Measurements from ENCODE around the gene WRAP53. TPM values are rescaled to one million over a fixed set of nuclear protein-coding genes. Genes with fewer than 3 reads are reported as not detected.
A peak's percentile ranks its signal among the peaks of the same experiment; 100 is the strongest.

WRAP53 gene
- total RNA-seq, 1 donor from 2014 or later, result 5.3 TPM

GRCh38 chr17:7676533-7676932, 11.7 kb upstream of the WRAP53 start:
- DNase-seq (no peak), ATAC-seq (no peak)
- intact Hi-C loops (cut with micrococcal nuclease), result no loop called here

DNA sequence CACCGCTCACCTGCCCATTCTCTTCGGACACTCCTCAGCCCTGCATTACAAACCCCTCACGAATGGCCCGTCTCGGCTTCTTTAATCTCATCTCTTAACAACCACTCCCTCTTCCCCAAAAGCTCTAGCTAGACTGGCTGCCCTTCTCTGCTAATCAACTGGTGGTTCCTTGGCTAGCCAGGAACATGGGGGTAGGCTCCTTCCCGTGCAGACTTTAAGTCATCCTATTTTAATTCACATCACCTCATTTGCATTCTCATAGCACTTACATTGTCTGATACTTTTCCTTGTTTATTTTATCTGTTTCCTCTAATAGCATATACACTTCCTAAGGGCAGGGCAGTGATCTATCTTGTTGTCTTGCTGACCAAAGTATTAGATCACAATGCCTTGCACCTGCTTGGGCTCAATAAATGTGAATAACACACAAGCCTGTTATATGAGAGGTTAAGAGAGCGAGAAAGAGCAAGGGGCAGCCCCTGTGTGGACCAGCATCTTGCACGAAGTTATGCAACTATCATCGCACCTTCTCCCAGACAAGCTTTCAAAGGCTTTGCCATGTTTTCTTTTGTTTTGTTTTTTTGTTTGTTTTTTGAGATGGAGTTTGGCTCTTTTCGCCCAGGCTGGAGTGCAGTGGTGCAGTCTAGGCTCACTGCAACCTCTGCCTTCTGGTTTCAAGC, 10.7 kb upstream of the WRAP53 start:
- intact Hi-C loops (cut with micrococcal nuclease), result no loop called here
- DNase-seq (no peak), ATAC-seq (no peak)

- ATAC-seq (no peak), DNase-seq (no peak)
- intact Hi-C loops (cut with micrococcal nuclease), result no loop called here
Observed at GRCh38 chr17:7684851-7685532, 3.3 kb upstream of the WRAP53 start.

DNA sequence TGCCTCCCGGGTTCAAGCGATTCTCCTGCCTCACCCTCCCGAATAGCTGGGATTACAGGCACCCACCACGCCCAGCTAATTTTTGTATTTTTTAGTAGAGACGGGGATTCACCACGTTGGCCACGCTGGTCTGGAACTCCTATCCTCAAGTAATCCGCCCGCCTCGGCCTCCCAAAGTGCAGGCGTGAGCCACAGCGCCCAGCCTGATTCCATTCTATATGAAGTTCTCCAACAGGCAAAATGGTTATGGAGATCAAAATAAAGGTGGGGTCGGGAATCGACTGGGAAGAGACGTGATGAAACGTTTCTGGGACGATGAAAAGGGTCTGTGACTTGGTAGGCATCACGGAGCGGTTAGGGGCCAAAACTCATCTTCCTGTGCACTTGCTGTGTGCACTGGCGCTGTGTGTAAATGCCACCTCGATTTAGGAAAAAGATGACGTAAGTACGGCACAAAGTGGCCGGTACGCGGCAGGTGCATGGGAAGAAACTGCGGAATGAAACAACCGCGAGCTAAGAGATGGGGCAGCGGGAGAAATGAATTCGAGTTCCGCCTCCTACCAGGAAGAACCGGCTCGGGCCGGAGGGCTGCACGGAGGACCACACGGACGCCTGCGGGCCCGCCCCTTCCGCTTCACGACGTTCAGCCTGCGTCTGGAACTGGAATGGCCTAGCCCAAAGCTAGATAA, 2.6 kb upstream of the WRAP53 start:
- DNase-seq (peak; percentile 93), ATAC-seq (peak; percentile 79)
- intact Hi-C loops (cut with micrococcal nuclease), result no loop called here

DNA sequence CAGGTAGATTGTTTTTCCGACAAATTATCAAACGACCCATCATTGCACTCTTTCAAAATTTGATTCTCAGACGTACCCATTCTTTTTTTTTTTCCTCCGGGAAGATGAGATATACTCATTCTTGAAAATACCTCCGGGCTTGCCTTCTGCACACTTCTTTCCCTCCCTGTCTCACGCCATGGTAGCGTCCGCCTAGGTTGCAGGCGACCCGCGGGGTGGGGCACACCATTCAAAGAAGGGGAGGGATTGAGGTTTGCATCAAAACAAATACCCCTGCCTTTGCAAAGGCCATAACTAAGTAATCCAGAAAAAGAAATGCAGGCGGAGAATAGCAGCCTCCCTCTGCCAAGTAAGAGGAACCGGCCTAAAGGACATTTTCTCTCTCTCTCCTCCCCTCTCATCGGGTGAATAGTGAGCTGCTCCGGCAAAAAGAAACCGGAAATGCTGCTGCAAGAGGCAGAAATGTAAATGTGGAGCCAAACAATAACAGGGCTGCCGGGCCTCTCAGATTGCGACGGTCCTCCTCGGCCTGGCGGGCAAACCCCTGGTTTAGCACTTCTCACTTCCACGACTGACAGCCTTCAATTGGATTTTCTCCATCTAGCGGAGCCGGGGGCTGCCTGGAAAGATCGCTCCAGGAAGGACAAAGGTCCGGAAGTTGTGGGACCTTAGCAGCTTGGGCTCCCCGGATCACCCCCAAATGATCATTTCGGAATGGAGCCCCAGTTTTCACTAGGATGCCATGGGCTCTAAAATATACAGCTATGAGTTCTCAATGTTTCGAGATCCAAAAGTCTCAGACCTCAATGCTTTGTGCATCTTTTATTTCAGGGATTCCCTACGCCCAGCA, 1.8 kb upstream of the WRAP53 start:
- DNase-seq (peak; percentile 81), ATAC-seq (peak; percentile 64)
- intact Hi-C loops (cut with micrococcal nuclease), result no loop called here

- ATAC-seq, result peak; percentile 81
- intact Hi-C loops (cut with micrococcal nuclease), result no loop called here
- DNase-seq, result peak; percentile 84
Observed at GRCh38 chr17:7687072-7687907, 987 bp upstream of the WRAP53 start, which contains the start of gene TP53. TP53 (minus strand) TSS chr17:7687490; CDS start chr17:7676594, 10,896 bp downstream.

DNA sequence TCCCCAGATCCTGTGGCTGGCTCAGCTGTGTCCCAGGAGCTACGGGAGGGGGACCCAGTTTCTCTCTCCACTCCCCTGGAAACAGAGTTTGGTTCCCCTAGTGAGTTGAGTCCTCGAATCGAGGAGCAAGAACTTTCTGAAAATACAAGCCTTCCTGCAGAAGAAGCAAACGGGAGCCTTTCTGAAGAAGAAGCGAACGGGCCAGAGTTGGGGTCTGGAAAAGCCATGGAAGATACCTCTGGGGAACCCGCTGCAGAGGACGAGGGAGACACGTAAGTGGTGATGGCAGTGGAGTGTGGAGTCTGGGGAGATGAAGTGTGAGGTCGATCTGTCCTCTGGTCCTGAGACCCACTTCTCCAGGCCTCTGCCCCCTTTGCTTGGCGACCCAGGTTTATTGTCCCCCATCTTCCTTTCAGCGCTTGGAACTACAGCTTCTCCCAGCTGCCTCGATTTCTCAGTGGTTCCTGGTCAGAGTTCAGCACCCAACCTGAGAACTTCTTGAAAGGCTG, 585 bp downstream of the WRAP53 start:
- no peak for DNase-seq
- intact Hi-C loops (cut with micrococcal nuclease), result no loop called here
- ATAC-seq, result no peak

DNA sequence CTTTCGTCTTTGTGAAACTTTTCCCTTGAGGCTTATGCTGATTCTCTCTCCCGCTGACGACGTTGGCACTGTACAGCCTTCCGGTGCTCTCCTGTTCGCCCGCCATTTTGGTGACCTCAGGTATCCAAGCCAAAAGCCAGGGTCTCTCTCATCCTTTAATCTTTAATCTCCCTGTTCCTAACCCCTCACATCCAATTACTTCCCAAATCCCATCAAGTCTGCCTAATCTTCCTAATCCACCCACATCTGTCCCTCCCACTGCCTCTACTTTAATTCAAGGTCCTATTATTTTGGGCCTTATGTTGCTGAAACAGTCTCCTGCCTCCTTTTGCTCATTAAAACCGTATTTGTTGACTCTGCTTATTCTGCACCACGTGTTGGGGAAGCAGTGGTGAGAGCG, 7.3 kb downstream of the WRAP53 start:
- ATAC-seq (no peak), DNase-seq (no peak)
- intact Hi-C loops (cut with micrococcal nuclease), result no loop called here

DNA sequence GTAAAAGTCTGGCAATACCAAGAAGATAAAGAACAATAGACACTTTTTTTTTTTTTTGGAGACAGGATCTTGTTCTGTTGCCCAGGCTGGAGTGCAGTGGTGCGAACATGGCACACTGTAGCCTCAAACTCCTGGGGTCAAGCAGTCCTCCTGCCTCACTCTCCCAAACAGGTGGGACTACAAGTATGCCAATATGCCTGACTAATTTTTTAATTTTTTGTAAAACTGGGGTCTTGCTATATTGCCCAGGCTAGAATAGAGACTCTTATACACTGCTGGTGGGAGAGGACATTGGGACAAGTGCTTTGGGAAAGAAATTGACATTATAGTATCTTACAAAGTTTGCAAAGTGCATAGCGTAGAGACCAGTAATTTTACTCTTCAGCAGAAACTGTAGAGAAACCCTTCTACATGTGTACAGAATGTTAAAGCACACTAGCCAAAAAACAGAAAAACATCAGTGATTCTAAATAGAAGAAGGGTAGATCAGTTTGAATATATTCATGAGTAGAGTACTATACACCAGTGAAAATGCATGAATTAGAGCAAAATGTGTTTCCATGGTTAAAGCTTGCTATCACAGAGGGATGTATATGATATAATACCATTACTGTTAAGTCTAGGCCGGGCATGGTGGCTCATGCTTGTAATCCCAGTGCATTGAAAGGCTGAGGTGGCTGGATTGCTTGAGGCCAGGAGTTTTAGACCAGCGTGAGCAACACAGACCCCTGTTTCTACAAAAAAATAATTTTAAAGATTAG, 9.7 kb downstream of the WRAP53 start:
- ATAC-seq (no peak), DNase-seq (no peak)
- intact Hi-C loops (cut with micrococcal nuclease), result no loop called here

DNA sequence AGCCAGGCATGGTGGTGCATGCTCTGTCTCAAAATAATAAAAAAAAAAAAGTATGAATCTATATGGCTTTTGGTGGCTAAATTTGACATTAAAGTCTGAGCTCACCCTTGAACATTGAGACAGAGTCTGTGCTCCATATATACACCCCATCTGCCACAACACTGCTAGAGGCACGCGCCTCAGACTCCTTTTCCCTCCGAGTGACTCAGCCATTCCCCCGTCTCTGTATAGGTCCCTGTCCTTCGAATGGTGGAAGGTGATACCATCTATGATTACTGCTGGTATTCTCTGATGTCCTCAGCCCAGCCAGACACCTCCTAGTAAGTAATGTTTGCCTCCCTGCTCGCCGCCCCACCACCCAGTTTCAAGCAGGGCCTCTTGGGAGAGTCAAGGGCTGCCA, 12.2 kb downstream of the WRAP53 start:
- DNase-seq (no peak), ATAC-seq (no peak)
- intact Hi-C loops (cut with micrococcal nuclease), result no loop called here

DNA sequence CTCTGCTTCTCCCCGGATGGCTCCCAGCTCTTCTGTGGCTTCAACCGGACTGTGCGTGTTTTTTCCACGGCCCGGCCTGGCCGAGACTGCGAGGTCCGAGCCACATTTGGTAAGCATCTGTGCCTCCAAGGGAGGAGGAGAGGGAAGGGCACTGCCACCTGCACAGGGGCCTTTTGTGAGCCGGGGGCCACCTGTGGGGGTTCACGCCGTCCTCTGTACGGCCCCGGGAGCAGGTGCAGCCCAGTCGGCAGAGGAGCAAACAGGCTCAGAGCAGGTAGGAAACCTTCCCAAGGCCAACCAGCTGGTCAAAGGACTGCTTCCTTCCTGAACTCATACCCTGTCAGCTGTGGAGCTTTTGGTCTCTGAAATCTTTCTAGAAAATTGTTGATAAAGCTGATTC, 13.4 kb downstream of the WRAP53 start:
- DNase-seq (no peak), ATAC-seq (no peak)
- intact Hi-C loops (cut with micrococcal nuclease), result no loop called here

DNA sequence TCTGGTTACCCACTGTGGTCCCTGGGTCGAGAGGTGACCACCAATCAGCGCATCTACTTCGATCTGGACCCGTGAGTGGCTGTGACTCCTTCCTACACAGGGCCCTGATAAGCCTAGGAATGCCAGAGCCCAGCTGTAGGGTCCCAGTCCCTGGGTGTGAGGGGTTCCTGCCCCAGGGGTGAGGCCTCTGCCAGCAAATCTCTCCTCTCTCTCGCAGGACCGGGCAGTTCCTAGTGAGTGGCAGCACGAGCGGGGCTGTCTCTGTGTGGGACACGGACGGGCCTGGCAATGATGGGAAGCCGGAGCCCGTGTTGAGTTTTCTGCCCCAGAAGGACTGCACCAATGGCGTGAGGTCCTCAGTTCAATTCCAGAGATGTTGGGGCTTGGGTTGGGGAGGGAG, 14.5 kb downstream of the WRAP53 start:
- no peak for ATAC-seq
- no peak for DNase-seq
- intact Hi-C loops (cut with micrococcal nuclease), result no loop called here

GRCh38 chr17:7703584-7704479, 15.6 kb downstream of the WRAP53 start:
- ATAC-seq (peak; percentile 70), DNase-seq (no peak)
- intact Hi-C loops (cut with micrococcal nuclease), result no loop called here

GRCh38 chr17:7704601-7705268, 16.5 kb downstream of the WRAP53 start, which contains the start of gene EFNB3:
EFNB3 (plus strand) TSS chr17:7705202; CDS start chr17:7705599, 397 bp downstream.
- intact Hi-C loops (cut with micrococcal nuclease), result no loop called here
- ATAC-seq (peak; percentile 18), DNase-seq (no peak)

DNA sequence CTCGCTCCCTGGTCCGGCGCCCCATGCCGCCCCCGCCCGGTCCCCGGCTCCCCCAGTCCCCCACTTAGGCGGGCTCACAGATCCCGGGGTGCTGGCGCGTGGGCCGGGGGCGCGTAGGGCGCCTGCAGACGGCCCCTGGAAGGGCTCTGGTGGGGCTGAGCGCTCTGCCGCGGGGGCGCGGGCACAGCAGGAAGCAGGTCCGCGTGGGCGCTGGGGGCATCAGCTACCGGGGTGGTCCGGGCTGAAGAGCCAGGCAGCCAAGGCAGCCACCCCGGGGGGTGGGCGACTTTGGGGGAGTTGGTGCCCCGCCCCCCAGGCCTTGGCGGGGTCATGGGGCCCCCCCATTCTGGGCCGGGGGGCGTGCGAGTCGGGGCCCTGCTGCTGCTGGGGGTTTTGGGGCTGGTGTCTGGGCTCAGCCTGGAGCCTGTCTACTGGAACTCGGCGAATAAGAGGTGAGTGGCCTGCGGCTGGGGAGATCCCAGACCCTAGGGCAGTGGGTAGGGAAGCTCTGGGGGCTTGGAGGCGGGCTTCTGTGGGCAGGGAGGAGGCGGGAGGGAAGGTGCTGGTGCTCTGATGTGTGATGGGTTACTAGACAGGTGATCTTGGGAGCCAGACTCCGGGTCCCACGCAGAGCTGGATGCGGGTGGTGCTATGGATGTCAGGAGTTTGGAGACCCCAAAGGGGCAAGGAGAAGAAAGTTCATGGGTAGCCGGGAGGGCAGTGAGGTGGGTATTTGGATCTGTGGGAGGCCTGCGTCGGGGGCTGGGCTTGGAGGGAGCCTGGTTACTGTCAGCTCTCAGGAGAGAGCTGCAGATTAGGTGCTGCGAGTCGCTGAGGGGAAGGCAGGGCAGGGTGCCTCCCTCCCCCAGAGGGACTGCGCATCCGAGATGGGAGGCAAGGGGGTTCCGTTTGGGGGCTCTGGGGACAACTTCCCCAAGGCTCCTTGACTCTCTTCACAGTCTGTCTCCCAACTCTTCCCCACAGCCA, 17.3 kb downstream of the WRAP53 start:
- intact Hi-C loops (cut with micrococcal nuclease), result no loop called here
- ATAC-seq, result no peak
- DNase-seq, result no peak

All from left ventricle myocardium superior (tissue), 1 donor.